ENCODE data around the gene ANO1.

GRCh38 chr11:70040869-70041501, 37.1 kb upstream of the ANO1 start:
- TF ChIP-seq POLR2A (IDR thresholded peaks at IDR 0.05): no peak
- TF ChIP-seq, protein P1, sequence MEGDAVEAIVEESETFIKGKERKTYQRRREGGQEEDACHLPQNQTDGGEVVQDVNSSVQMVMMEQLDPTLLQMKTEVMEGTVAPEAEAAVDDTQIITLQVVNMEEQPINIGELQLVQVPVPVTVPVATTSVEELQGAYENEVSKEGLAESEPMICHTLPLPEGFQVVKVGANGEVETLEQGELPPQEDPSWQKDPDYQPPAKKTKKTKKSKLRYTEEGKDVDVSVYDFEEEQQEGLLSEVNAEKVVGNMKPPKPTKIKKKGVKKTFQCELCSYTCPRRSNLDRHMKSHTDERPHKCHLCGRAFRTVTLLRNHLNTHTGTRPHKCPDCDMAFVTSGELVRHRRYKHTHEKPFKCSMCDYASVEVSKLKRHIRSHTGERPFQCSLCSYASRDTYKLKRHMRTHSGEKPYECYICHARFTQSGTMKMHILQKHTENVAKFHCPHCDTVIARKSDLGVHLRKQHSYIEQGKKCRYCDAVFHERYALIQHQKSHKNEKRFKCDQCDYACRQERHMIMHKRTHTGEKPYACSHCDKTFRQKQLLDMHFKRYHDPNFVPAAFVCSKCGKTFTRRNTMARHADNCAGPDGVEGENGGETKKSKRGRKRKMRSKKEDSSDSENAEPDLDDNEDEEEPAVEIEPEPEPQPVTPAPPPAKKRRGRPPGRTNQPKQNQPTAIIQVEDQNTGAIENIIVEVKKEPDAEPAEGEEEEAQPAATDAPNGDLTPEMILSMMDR (IDR thresholded peaks at IDR 0.05): no peak
- no peak for TF ChIP-seq POLR2AphosphoS5 (IDR thresholded peaks at IDR 0.05)
